Right lobe of liver (tissue), 4 donors: ENCODE data around the gene FXYD6.

Experiments
- CTCF ChIP-seq, 4 donors: fragments of 200-600 bp in 3 of 4; fragments of 450-650 bp in 1 of 4; IDR thresholded peaks; one replicate each; pipeline versions ENCODE4 v1.5.1 to v1.8.0; 2016 to 2022; ENCODE audit warnings: antibody characterized with exemption in 4 of 4, mild to moderate bottlenecking in 2 of 4
- POLR2A ChIP-seq: fragments of 450-650 bp; IDR thresholded peaks from one replicate; pipeline ENCODE4 v1.6.1; 2017; ENCODE audit warnings: antibody characterized with exemption, mild to moderate bottlenecking
- donor health status: DM: no; HTN: no; CAD: no.
- donor health status: DM: no; HTN: no; CAD: no.
- donor health status: DM: no; HTN: yes; CAD: no.

- TF ChIP-seq CTCF (IDR thresholded peaks at IDR 0.05) (no peak), POLR2A (no peak)
Observed at GRCh38 chr11:117851852-117852251, 24.6 kb downstream of the FXYD6 start.
